Cerebellar cortex (tissue), 1 donor: ENCODE results near the gene RBM19.

Experiments used
- DNase-seq: peaks from one replicate; pipeline ENCODE4 v3.0.0-alpha.2; 2015; ENCODE audit warnings: low spot score

Gene RBM19

GRCh38 chr12:113855998-113856397, 110.1 kb downstream of the RBM19 start:
- DNase-seq = peak; percentile 66

- no peak for DNase-seq
These were observed 111.6 kb downstream of the RBM19 start for GRCh38 chr12:113854385-113855142.

- DNase-seq = peak; percentile 52
These were observed 112.6 kb downstream of the RBM19 start for GRCh38 chr12:113853491-113853890.

- peak; percentile 19 for DNase-seq
These were observed 113.2 kb downstream of the RBM19 start for GRCh38 chr12:113852695-113853490.

- DNase-seq = no peak
These were observed 113.9 kb downstream of the RBM19 start for GRCh38 chr12:113852264-113852663.

- peak; percentile 46 for DNase-seq
These were observed 115.6 kb downstream of the RBM19 start for GRCh38 chr12:113850309-113851056.

GRCh38 chr12:113847856-113848255, 118.3 kb downstream of the RBM19 start:
- DNase-seq = no peak

GRCh38 chr12:113846883-113847755, 119.0 kb downstream of the RBM19 start:
- DNase-seq = no peak

GRCh38 chr12:113845900-113846674, 120.0 kb downstream of the RBM19 start:
- DNase-seq = no peak

GRCh38 chr12:113844495-113845210, 121.5 kb downstream of the RBM19 start:
- DNase-seq = no peak

GRCh38 chr12:113842699-113843098, 123.4 kb downstream of the RBM19 start:
- no peak for DNase-seq

GRCh38 chr12:113841786-113842185, 124.3 kb downstream of the RBM19 start:
- DNase-seq = no peak

GRCh38 chr12:113840401-113841042, 125.6 kb downstream of the RBM19 start:
- no peak for DNase-seq

GRCh38 chr12:113838896-113839295, 127.2 kb downstream of the RBM19 start:
- peak; percentile 89 for DNase-seq

- DNase-seq = no peak
These were observed 128.4 kb downstream of the RBM19 start for GRCh38 chr12:113837528-113838296.

- no peak for DNase-seq
These were observed 129.0 kb downstream of the RBM19 start for GRCh38 chr12:113837084-113837483.

- DNase-seq = no peak
These were observed 130.2 kb downstream of the RBM19 start for GRCh38 chr12:113835896-113836295.

- DNase-seq = no peak
These were observed 130.7 kb downstream of the RBM19 start for GRCh38 chr12:113835433-113835832.

- DNase-seq = no peak
These were observed 132.7 kb downstream of the RBM19 start for GRCh38 chr12:113833422-113833821.
